ENCODE results near the gene MACROD1.

GRCh38 chr11:64038500-64038899 is 127.4 kb downstream of the MACROD1 start:
- no peak for TF ChIP-seq GATA3 (IDR thresholded peaks at IDR 0.05; ENCODE audit: low read depth, low read length)
- no peak for TF ChIP-seq GATA2 (IDR thresholded peaks at IDR 0.05; ENCODE audit: low read depth, low read length)
